GM19238 (cell line): ENCODE data around the gene BNIPL.

ENCODE experiments used
- DNase-seq: peaks from one replicate; pipeline ENCODE4 v3.0.0; 2011; ENCODE audit warnings: low spot score; ENCODE audit not compliant: insufficient read length

Gene BNIPL

GRCh38 chr1:151009674-151010345 lies 26.6 kb upstream of the BNIPL start:
- DNase-seq = no peak

- DNase-seq = no peak
Measured at GRCh38 chr1:151010346-151010726, 26.1 kb upstream of the BNIPL start.

- DNase-seq = no peak
Measured at GRCh38 chr1:151011154-151011850, 25.1 kb upstream of the BNIPL start.

GRCh38 chr1:151012684-151013471 lies 23.5 kb upstream of the BNIPL start:
- no peak for DNase-seq

GRCh38 chr1:151013518-151013917 lies 22.9 kb upstream of the BNIPL start:
- DNase-seq = no peak

- DNase-seq = peak; percentile 75
Measured at GRCh38 chr1:151024540-151025146, 11.7 kb upstream of the BNIPL start.

GRCh38 chr1:151026460-151026859 lies 9.9 kb upstream of the BNIPL start:
- DNase-seq = no peak

- no peak for DNase-seq
Measured at GRCh38 chr1:151032164-151032563, 4.2 kb upstream of the BNIPL start.

GRCh38 chr1:151035167-151035566 lies 1.2 kb upstream of the BNIPL start:
- no peak for DNase-seq

GRCh38 chr1:151037032-151037431 lies 646 bp downstream of the BNIPL start:
- DNase-seq = no peak

GRCh38 chr1:151039521-151039920 lies 3.1 kb downstream of the BNIPL start:
- no peak for DNase-seq

- DNase-seq = no peak
Measured at GRCh38 chr1:151043163-151043562, 6.8 kb downstream of the BNIPL start.

- DNase-seq = peak; percentile 68
Measured at GRCh38 chr1:151047591-151047924, 11.2 kb downstream of the BNIPL start, which contains the start of gene C1orf56. TSS of gene C1orf56 (plus strand) at chr1:151047751. CDS start at chr1:151047848, 97 bp downstream.

- peak; percentile 63 for DNase-seq
Measured at GRCh38 chr1:151047925-151048644, 11.7 kb downstream of the BNIPL start.

- no peak for DNase-seq
Measured at GRCh38 chr1:151048645-151049032, 12.3 kb downstream of the BNIPL start.

- no peak for DNase-seq
Measured at GRCh38 chr1:151049458-151049857, 13.1 kb downstream of the BNIPL start.

- no peak for DNase-seq
Measured at GRCh38 chr1:151050051-151050688, 13.8 kb downstream of the BNIPL start.

- no peak for DNase-seq
Measured at GRCh38 chr1:151051356-151052009, 15.1 kb downstream of the BNIPL start.

- DNase-seq = no peak
Measured at GRCh38 chr1:151054971-151055547, 18.7 kb downstream of the BNIPL start.

GRCh38 chr1:151055581-151055980 lies 19.2 kb downstream of the BNIPL start:
- no peak for DNase-seq
